ENCODE results near the gene NBAS. TPM values are rescaled to one million over a fixed set of nuclear protein-coding genes. Genes with fewer than 3 reads are reported as not detected.

NBAS gene
- total RNA-seq, 2 experiments from 2014 or later: 24.4 to 28.8 TPM

GRCh38 chr2:15159751-15160177 is 401.4 kb downstream of the NBAS start:
- Histone ChIP-seq H3K27ac (ENCODE audit: low read depth, low read length, poor library complexity, severe bottlenecking) (no peak overlapping the region), H3K79me2 (ENCODE audit: insufficient read depth, low read depth, low read length) (no peaks in the 10 kb centered on the region), H3K9me2 (ENCODE audit: insufficient read depth, low read length) (no peaks in the 10 kb centered on the region), H3K9me3 (ENCODE audit: low read length) (no peaks in the 10 kb centered on the region), H3K4me1 (ENCODE audit: insufficient read depth, low read length, poor library complexity, severe bottlenecking) (peaks cover 7% of the 10 kb centered on the region), H2AFZ (ENCODE audit: low read length) (no peak overlapping the region), H4K20me1 (ENCODE audit: insufficient read depth, low read length) (no peaks in the 10 kb centered on the region), H3K4me2 (ENCODE audit: low read length) (no peak overlapping the region), H3K4me3 (ENCODE audit: low read depth, low read length, poor library complexity, severe bottlenecking) (no peak overlapping the region), H3K36me3 (ENCODE audit: insufficient read depth, low read length) (no peaks in the 10 kb centered on the region)
- no TSS peak for BruUV-seq (replicated peaks)
- no peak for TF ChIP-seq EZH2phosphoT487 (IDR thresholded peaks at IDR 0.05; ENCODE audit: borderline replicate concordance, low read depth, low read length)
- peak; percentile 86 for TF ChIP-seq CTCF (conservative IDR thresholded peaks at IDR 0.05; ENCODE audit: low read length)
- ChIA-PET POLR2A (interaction anchor here (0.6 to 0.7 kb wide), 2 partner anchors 401 to 518 kb away, joined by 3 read pairs; no protein-coding TSS in a partner anchor), CTCF (ENCODE audit: unreplicated experiment) (no interaction called here)
- intact Hi-C loops (cut with micrococcal nuclease; ENCODE audit: unreplicated experiment): loop anchor here (5.0 to 10.0 kb wide), 2 partner anchors 167 to 255 kb away; no protein-coding TSS in a partner anchor
- peak; percentile 60 for DNase-seq (ENCODE audit: low spot score)

- TF ChIP-seq CTCF (conservative IDR thresholded peaks at IDR 0.05; ENCODE audit: low read length) (no peak), EZH2phosphoT487 (IDR thresholded peaks at IDR 0.05; ENCODE audit: borderline replicate concordance, low read depth, low read length) (no peak)
- intact Hi-C loops (cut with micrococcal nuclease; ENCODE audit: unreplicated experiment): loop anchor here (5.0 to 10.0 kb wide), 2 partner anchors 167 to 254 kb away; no protein-coding TSS in a partner anchor
- H3K4me3 ChIP-seq (ENCODE audit: low read depth, low read length, poor library complexity, severe bottlenecking): no peak overlapping the region
- H3K27ac ChIP-seq (ENCODE audit: low read depth, low read length, poor library complexity, severe bottlenecking): no peak overlapping the region
- H4K20me1 ChIP-seq (ENCODE audit: insufficient read depth, low read length): no peaks in the 10 kb centered on the region
- BruUV-seq (replicated peaks): no TSS peak
- no peaks in the 10 kb centered on the region for H3K36me3 ChIP-seq (ENCODE audit: insufficient read depth, low read length)
- CTCF ChIA-PET (ENCODE audit: unreplicated experiment): no interaction called here
- no peaks in the 10 kb centered on the region for H3K9me3 ChIP-seq (ENCODE audit: low read length)
- H2AFZ ChIP-seq (ENCODE audit: low read length): no peak overlapping the region
- no peak overlapping the region for H3K4me2 ChIP-seq (ENCODE audit: low read length)
- no peak for DNase-seq (ENCODE audit: low spot score)
- POLR2A ChIA-PET: no interaction called here
- H3K79me2 ChIP-seq (ENCODE audit: insufficient read depth, low read depth, low read length): no peaks in the 10 kb centered on the region
- H3K9me2 ChIP-seq (ENCODE audit: insufficient read depth, low read length): no peaks in the 10 kb centered on the region
- peaks cover 7% of the 10 kb centered on the region for H3K4me1 ChIP-seq (ENCODE audit: insufficient read depth, low read length, poor library complexity, severe bottlenecking)
These were observed 401.9 kb downstream of the NBAS start for GRCh38 chr2:15159206-15159605.

GRCh38 chr2:15158532-15158931 is 402.6 kb downstream of the NBAS start:
- H3K4me2 ChIP-seq (ENCODE audit: low read length): no peak overlapping the region
- CTCF ChIA-PET (ENCODE audit: unreplicated experiment): no interaction called here
- H2AFZ ChIP-seq (ENCODE audit: low read length): no peak overlapping the region
- H3K79me2 ChIP-seq (ENCODE audit: insufficient read depth, low read depth, low read length): no peaks in the 10 kb centered on the region
- no peaks in the 10 kb centered on the region for H3K9me3 ChIP-seq (ENCODE audit: low read length)
- H3K36me3 ChIP-seq (ENCODE audit: insufficient read depth, low read length): no peaks in the 10 kb centered on the region
- no peak overlapping the region for H3K4me3 ChIP-seq (ENCODE audit: low read depth, low read length, poor library complexity, severe bottlenecking)
- DNase-seq (ENCODE audit: low spot score): no peak
- intact Hi-C loops (cut with micrococcal nuclease; ENCODE audit: unreplicated experiment): loop anchor here (5.0 to 10.0 kb wide), 2 partner anchors 166 to 254 kb away; no protein-coding TSS in a partner anchor
- no TSS peak for BruUV-seq (replicated peaks)
- H4K20me1 ChIP-seq (ENCODE audit: insufficient read depth, low read length): no peaks in the 10 kb centered on the region
- H3K27ac ChIP-seq (ENCODE audit: low read depth, low read length, poor library complexity, severe bottlenecking): no peak overlapping the region
- TF ChIP-seq EZH2phosphoT487 (IDR thresholded peaks at IDR 0.05; ENCODE audit: borderline replicate concordance, low read depth, low read length) (no peak), CTCF (conservative IDR thresholded peaks at IDR 0.05; ENCODE audit: low read length) (no peak)
- POLR2A ChIA-PET: no interaction called here
- peaks cover 7% of the 10 kb centered on the region for H3K4me1 ChIP-seq (ENCODE audit: insufficient read depth, low read length, poor library complexity, severe bottlenecking)
- no peaks in the 10 kb centered on the region for H3K9me2 ChIP-seq (ENCODE audit: insufficient read depth, low read length)

Data from OCI-LY7 (cell line).